Calu3 (cell line): ENCODE measurements around the gene CLNK. TPM values are rescaled to one million over a fixed set of nuclear protein-coding genes. Genes with fewer than 3 reads are reported as not detected.
"Not testable (repeated sequence)": the region's sequence is repeated elsewhere in the genome, so short reads cannot be mapped to it uniquely, and the experiment has no call there.

Experiments used
- BruUV-seq: library from RNA; stranded (reverse); fragments of 400-500 nt; replicated peaks from 2 replicates; lab custom pipeline; 2021; lab: Mats Ljungman, UMichigan
- CTCF ChIA-PET: fragments of 300-600 bp; sonication (Branson Sonifier 250); formaldehyde crosslinking; loops from one replicate; lab custom pipeline; 2022; ENCODE audit warnings: antibody characterized with exemption; lab: Charles Lee
- DNase-seq: peaks from one replicate; pipeline ENCODE4 v3.0.0; 2022
- H3K27ac Mint-ChIP-seq: one replicate; pipeline ENCODE4 v1.8.0; 2022; ENCODE audit warnings: mixed read lengths; ENCODE audit not compliant: unreplicated experiment
- H3K27me3 Mint-ChIP-seq: one replicate; pipeline ENCODE4 v1.8.0; 2022; ENCODE audit warnings: mixed read lengths; ENCODE audit not compliant: unreplicated experiment
- H3K36me3 Mint-ChIP-seq: one replicate; pipeline ENCODE4 v1.8.0; 2022; ENCODE audit warnings: mild to moderate bottlenecking, moderate library complexity, mixed read lengths; ENCODE audit not compliant: insufficient read depth, unreplicated experiment
- H3K4me1 Mint-ChIP-seq: one replicate; pipeline ENCODE4 v1.8.0; 2022; ENCODE audit warnings: mild to moderate bottlenecking, low read depth, mixed read lengths; ENCODE audit not compliant: unreplicated experiment
- H3K4me3 Mint-ChIP-seq: one replicate; pipeline ENCODE4 v1.8.0; 2022; ENCODE audit warnings: mild to moderate bottlenecking, low read depth, moderate library complexity, mixed read lengths; ENCODE audit not compliant: unreplicated experiment
- H3K9me3 Mint-ChIP-seq: one replicate; pipeline ENCODE4 v1.8.0; 2022; ENCODE audit warnings: low read depth, mixed read lengths; ENCODE audit not compliant: unreplicated experiment
- CTCF ChIP-seq: fragments of 200-600 bp; IDR thresholded peaks from one replicate; pipeline ENCODE4 v1.8.0; 2022; ENCODE audit warnings: antibody characterized with exemption; ENCODE audit not compliant: unreplicated experiment
- intact Hi-C: fragments of 100-400 bp; cut with micrococcal nuclease; formaldehyde crosslinking; loops from one replicate; pipeline ENCODE4 v1.10.0; 2022; ENCODE audit not compliant: unreplicated experiment
- total RNA-seq: library from RNA; stranded (reverse); gene quantifications from 2 replicates; pipeline ENCODE4 v1.2.3, GENCODE V29; 2022

Gene CLNK
- total RNA-seq, 1 experiment from 2014 or later: not detected

- H3K4me3 Mint-ChIP-seq: no peak overlapping the region
- CTCF ChIA-PET: interaction anchor here (0.7 kb wide), 1 partner anchor 216 kb away, joined by 3 read pairs; no protein-coding TSS in a partner anchor
These were observed 61.8 kb downstream of the CLNK start for GRCh38 chr4:10622728-10623127.

GRCh38 chr4:10620935-10621488, 63.6 kb downstream of the CLNK start:
- H3K36me3 Mint-ChIP-seq: no peaks in the 10 kb centered on the region
- no TSS peak for BruUV-seq

More at GRCh38 chr4:10622728-10623127, 61.8 kb downstream of the CLNK start:
- intact Hi-C loops: no loop called here
- no TSS peak for BruUV-seq
- Mint-ChIP-seq H3K9me3 (no peaks in the 10 kb centered on the region), H3K36me3 (no peaks in the 10 kb centered on the region), H3K4me1 (peaks cover 10% of the 10 kb centered on the region), H3K27me3 (no peaks in the 10 kb centered on the region), H3K27ac (no peak overlapping the region)
- no peak for DNase-seq
- no peak for TF ChIP-seq CTCF

GRCh38 chr4:10619855-10620254, 64.7 kb downstream of the CLNK start:
- no peak overlapping the region for H3K27ac Mint-ChIP-seq
- no peaks in the 10 kb centered on the region for H3K27me3 Mint-ChIP-seq
- DNase-seq: no peak
- no peaks in the 10 kb centered on the region for H3K4me1 Mint-ChIP-seq
- H3K36me3 Mint-ChIP-seq: no peaks in the 10 kb centered on the region
- H3K9me3 Mint-ChIP-seq: no peaks in the 10 kb centered on the region
- intact Hi-C loops: no loop called here
- no TSS peak for BruUV-seq
- no peak overlapping the region for H3K4me3 Mint-ChIP-seq
- no peak for TF ChIP-seq CTCF
- CTCF ChIA-PET: no interaction called here

More at GRCh38 chr4:10620935-10621488, 63.6 kb downstream of the CLNK start:
- no peak for TF ChIP-seq CTCF
- intact Hi-C loops: no loop called here
- H3K4me3 Mint-ChIP-seq: no peak overlapping the region
- H3K27me3 Mint-ChIP-seq: no peaks in the 10 kb centered on the region
- H3K27ac Mint-ChIP-seq: no peak overlapping the region
- H3K4me1 Mint-ChIP-seq: peaks cover 10% of the 10 kb centered on the region
- CTCF ChIA-PET: no interaction called here
- no peaks in the 10 kb centered on the region for H3K9me3 Mint-ChIP-seq
- no peak for DNase-seq

GRCh38 chr4:10619220-10619619, 65.3 kb downstream of the CLNK start:
- Mint-ChIP-seq H3K27ac (no peak overlapping the region), H3K36me3 (no peaks in the 10 kb centered on the region), H3K27me3 (no peaks in the 10 kb centered on the region), H3K9me3 (no peaks in the 10 kb centered on the region), H3K4me3 (no peak overlapping the region), H3K4me1 (no peaks in the 10 kb centered on the region)
- DNase-seq: no peak
- intact Hi-C loops: no loop called here
- TF ChIP-seq CTCF: no peak
- CTCF ChIA-PET: no interaction called here
- BruUV-seq: no TSS peak

- H3K36me3 Mint-ChIP-seq, CTCF ChIA-PET, H3K27me3 Mint-ChIP-seq, H3K4me1 Mint-ChIP-seq, BruUV-seq, H3K27ac Mint-ChIP-seq, H3K9me3 Mint-ChIP-seq, H3K4me3 Mint-ChIP-seq, intact Hi-C loops, DNase-seq: not testable (repeated sequence)
These were observed 69.6 kb downstream of the CLNK start for GRCh38 chr4:10614926-10615325.
